ENCODE measurements around the gene ERBB3. TPM values are rescaled to one million over a fixed set of nuclear protein-coding genes. Genes with fewer than 3 reads are reported as not detected.

ERBB3 gene
- 1 to 10 TPM; 3.2 to 7.2 TPM for total RNA-seq

- Histone ChIP-seq H3K27ac (peak within 1 kb of the TSS; percentile 34 to 56), H3K9me3 (no peaks in the 10 kb centered on the region), H3K4me1 (peaks cover 0 to 15% of the 10 kb centered on the region in 2 donors), H3K36me3 (no peaks in the 10 kb centered on the region), H3K4me3 (peak within 1 kb of the TSS; percentile 36 to 59), H3K27me3 (no peaks in the 10 kb centered on the region)
- DNase-seq (ENCODE audit: low spot score) = peak; percentile 78
- no peak for TF ChIP-seq CTCF (IDR thresholded peaks at IDR 0.05)
These were observed at the start of gene ERBB3 for GRCh38 chr12:56079723-56080555. Gene ERBB3, plus strand, starts transcription at chr12:56080165. Its CDS starts 136 bp downstream, at chr12:56080301.

- Histone ChIP-seq H3K27ac (no peak overlapping the region), H3K9me3 (no peaks in the 10 kb centered on the region), H3K4me1 (no peaks in the 10 kb centered on the region), H3K4me3 (no peak overlapping the region), H3K27me3 (no peaks in the 10 kb centered on the region), H3K36me3 (peaks cover 29% of the 10 kb centered on the region)
- TF ChIP-seq CTCF (IDR thresholded peaks at IDR 0.05) = no peak
- DNase-seq (ENCODE audit: low spot score) = no peak
These were observed 48.0 kb upstream of the ERBB3 start for GRCh38 chr12:56031987-56032386.

- H3K4me3 ChIP-seq = no peak overlapping the region
- H3K27me3 ChIP-seq = no peaks in the 10 kb centered on the region
- peaks cover 29% of the 10 kb centered on the region for H3K36me3 ChIP-seq
- no peak overlapping the region for H3K27ac ChIP-seq
- no peaks in the 10 kb centered on the region for H3K4me1 ChIP-seq
- no peaks in the 10 kb centered on the region for H3K9me3 ChIP-seq
- no peak for DNase-seq (ENCODE audit: low spot score)
- no peak for TF ChIP-seq CTCF (IDR thresholded peaks at IDR 0.05)
These were observed 45.2 kb upstream of the ERBB3 start for GRCh38 chr12:56034586-56035332.

- H3K27me3 ChIP-seq = no peaks in the 10 kb centered on the region
- H3K4me1 ChIP-seq = peaks cover 0 to 6% of the 10 kb centered on the region in 2 donors
- H3K9me3 ChIP-seq = no peaks in the 10 kb centered on the region
- H3K4me3 ChIP-seq = no peak overlapping the region
- no peak for DNase-seq (ENCODE audit: low spot score)
- TF ChIP-seq CTCF (IDR thresholded peaks at IDR 0.05) = no peak
- H3K27ac ChIP-seq = no peak overlapping the region
- peaks cover 29% of the 10 kb centered on the region for H3K36me3 ChIP-seq
These were observed 42.8 kb upstream of the ERBB3 start for GRCh38 chr12:56037161-56037560.

GRCh38 chr12:56038022-56038655, 41.8 kb upstream of the ERBB3 start:
- TF ChIP-seq CTCF (IDR thresholded peaks at IDR 0.05) = no peak
- no peaks in the 10 kb centered on the region for H3K9me3 ChIP-seq
- peaks cover 27% of the 10 kb centered on the region for H3K36me3 ChIP-seq
- no peak overlapping the region for H3K27ac ChIP-seq
- H3K4me3 ChIP-seq = no peak overlapping the region
- H3K27me3 ChIP-seq = no peaks in the 10 kb centered on the region
- no peak for DNase-seq (ENCODE audit: low spot score)
- peaks cover 0 to 14% of the 10 kb centered on the region in 2 donors for H3K4me1 ChIP-seq
